Liver (tissue), 9 donors: Measurements from ENCODE around the gene ADAR. TPM values are rescaled to one million over a fixed set of nuclear protein-coding genes. Genes with fewer than 3 reads are reported as not detected.

Experiments
- DNase-seq: peaks from one replicate; pipeline ENCODE4 v3.0.0-alpha.2; 2017; ENCODE audit warnings: low spot score
- H3K27ac ChIP-seq, 2 donors: one replicate each; pipeline ENCODE4 v1.7.0; 2013; ENCODE audit warnings: inconsistent platforms in 2 of 2, low read length in 2 of 2, control low read depth in 1 of 2, low read depth in 1 of 2, mild to moderate bottlenecking in 1 of 2
- H3K27me3 ChIP-seq, 4 donors: one replicate each; pipeline versions ENCODE4 v1.6.1 to v1.7.0; 2013; ENCODE audit warnings: low read length in 3 of 4, inconsistent platforms in 1 of 4, mild to moderate bottlenecking in 1 of 4, moderate library complexity in 1 of 4; ENCODE audit not compliant: control insufficient read depth in 4 of 4, insufficient read depth in 4 of 4
- H3K36me3 ChIP-seq, 4 donors: one replicate each; pipeline versions ENCODE4 v1.6.1 to v1.7.0; 2013; ENCODE audit warnings: low read length in 3 of 4, mild to moderate bottlenecking in 3 of 4, low read depth in 1 of 4, moderate library complexity in 1 of 4; ENCODE audit not compliant: control insufficient read depth in 4 of 4, insufficient read depth in 3 of 4
- H3K4me1 ChIP-seq, 4 donors: one replicate each; pipeline versions ENCODE4 v1.6.1 to v1.7.0; 2013; ENCODE audit warnings: low read length in 3 of 4, mild to moderate bottlenecking in 3 of 4, moderate library complexity in 1 of 4; ENCODE audit not compliant: control insufficient read depth in 4 of 4, insufficient read depth in 4 of 4
- H3K4me3 ChIP-seq, 3 donors: one replicate each; pipeline versions ENCODE4 v1.6.1 to v1.7.0; 2013; ENCODE audit warnings: low read length in 3 of 3, control low read depth in 1 of 3, low read depth in 1 of 3, mild to moderate bottlenecking in 1 of 3
- H3K9ac ChIP-seq, 2 donors: one replicate each; pipeline ENCODE4 v1.7.0; 2013; ENCODE audit warnings: low read length in 2 of 2, mild to moderate bottlenecking in 2 of 2, moderate library complexity in 2 of 2, control low read depth in 1 of 2, low read depth in 1 of 2
- H3K9me3 ChIP-seq, 4 donors: one replicate each; pipeline versions ENCODE4 v1.6.1 to v1.7.0; 2013; ENCODE audit warnings: low read length in 3 of 4; ENCODE audit not compliant: control insufficient read depth in 4 of 4
- ATF3 ChIP-seq: IDR thresholded peaks from 2 replicates; pipeline ENCODE4 v1.6.1; 2016; ENCODE audit warnings: antibody characterized with exemption
- EGR1 ChIP-seq, 2 donors: IDR thresholded peaks; 2 replicates each; pipeline ENCODE4 v1.6.1; 2016 to 2018; ENCODE audit warnings: antibody characterized with exemption in 2 of 2, low read depth in 2 of 2
- FOXA1 ChIP-seq: IDR thresholded peaks from 2 replicates; pipeline ENCODE4 v1.6.1; 2016; ENCODE audit warnings: antibody characterized with exemption
- FOXA2 ChIP-seq: IDR thresholded peaks from 2 replicates; pipeline ENCODE4 v1.6.1; 2016; ENCODE audit warnings: antibody characterized with exemption
- GABPA ChIP-seq, 2 donors: IDR thresholded peaks in 1 of 2; conservative IDR thresholded peaks in 1 of 2; 2 replicates each; pipeline ENCODE4 v1.6.1; 2016; ENCODE audit warnings: antibody characterized with exemption in 2 of 2, mild to moderate bottlenecking in 1 of 2, moderate library complexity in 1 of 2
- HNF4A ChIP-seq, 2 donors: conservative IDR thresholded peaks; 2 replicates each; pipeline ENCODE4 v1.6.1; 2016; ENCODE audit warnings: antibody characterized with exemption in 2 of 2, mild to moderate bottlenecking in 2 of 2
- HNF4G ChIP-seq: IDR thresholded peaks from 2 replicates; pipeline ENCODE4 v1.6.1; 2016; ENCODE audit warnings: antibody characterized with exemption
- JUND ChIP-seq, 2 donors: IDR thresholded peaks; 2 replicates each; pipeline ENCODE4 v1.6.1; 2016; ENCODE audit warnings: antibody characterized with exemption in 2 of 2
- NR2F2 ChIP-seq: IDR thresholded peaks from 2 replicates; pipeline ENCODE4 v1.6.1; 2016; ENCODE audit warnings: antibody characterized with exemption
- RAD21 ChIP-seq, 2 donors: IDR thresholded peaks; 2 replicates each; pipeline ENCODE4 v1.6.1; 2016; ENCODE audit warnings: antibody characterized with exemption in 2 of 2, mild to moderate bottlenecking in 2 of 2
- RXRA ChIP-seq, 2 donors: IDR thresholded peaks; 2 replicates each; pipeline ENCODE4 v1.6.1; 2017 to 2018; ENCODE audit warnings: antibody characterized with exemption in 2 of 2, mild to moderate bottlenecking in 1 of 2
- SP1 ChIP-seq: IDR thresholded peaks from 2 replicates; pipeline ENCODE4 v1.6.1; 2018; ENCODE audit warnings: antibody characterized with exemption, mild to moderate bottlenecking
- TAF1 ChIP-seq: conservative IDR thresholded peaks from 2 replicates; pipeline ENCODE4 v1.6.1; 2016; ENCODE audit warnings: antibody characterized with exemption, mild to moderate bottlenecking
- YY1 ChIP-seq: IDR thresholded peaks from 2 replicates; pipeline ENCODE4 v1.6.1; 2016; ENCODE audit warnings: antibody characterized with exemption, mild to moderate bottlenecking
- ZBTB33 ChIP-seq: IDR thresholded peaks from 2 replicates; pipeline ENCODE4 v1.6.1; 2016; ENCODE audit warnings: antibody characterized with exemption
- WGBS: extraction: QIAGEN DNeasy Blood & Tissue Kit; methylation state at CpG from one replicate; pipeline ENCODE4 v1.1.7; 2013; 5-methylcytosine and 5-hydroxymethylcytosine counted together
- polyA plus RNA-seq, 2 donors: library from polyadenylated mRNA; stranded (reverse) in 1 of 2; unstranded in 1 of 2; fragments of 200-250 nt in 1 of 2; fragments of >200 nt in 1 of 2; fragmentation: Nextera tagmentation in 1 of 2; extraction: Ambion mirVana in 1 of 2; gene quantifications; one replicate each; pipeline versions ENCODE4 v1.2.1 to v1.2.3, GENCODE V29; 2013 to 2015
- total RNA-seq, 2 donors: library from RNA; depleted of rRNA; stranded (reverse); fragments of >200 nt; gene quantifications; one replicate each; pipeline ENCODE4 v1.2.3, GENCODE V29; 2014
- TF ChIP-seq, protein P1 (sequence below): IDR thresholded peaks from 2 replicates; pipeline ENCODE4 v1.6.1; 2016; ENCODE audit warnings: antibody characterized with exemption
- TF ChIP-seq, protein P2 (sequence below): fragments of 150-350 bp; IDR thresholded peaks from 2 replicates; pipeline ENCODE4 v1.5.1; 2017; ENCODE audit warnings: improper control_type of control experiment, low read depth, low read length; ENCODE audit not compliant: missing input control
- TF ChIP-seq, protein P3 (sequence below): IDR thresholded peaks from 2 replicates; pipeline ENCODE4 v1.6.1; 2016; ENCODE audit warnings: antibody characterized with exemption, mild to moderate bottlenecking
- donor health status: healthy.
- donor health status: healthy.
- donor health status: healthy.
- donor health status: healthy.
- donor health status: healthy.

Gene ADAR
- total and polyA plus RNA-seq, 4 donors, result 39.3 to 76.1 (median 51.1) TPM

GRCh38 chr1:154641534-154641933, 33.5 kb upstream of the ADAR start:
- Histone ChIP-seq H3K9me3 (peaks cover 0 to 1% (median 0%) of the 10 kb centered on the region in 4 donors), H3K4me3 (no peak overlapping the region), H3K4me1 (no peaks in the 10 kb centered on the region), H3K36me3 (no peaks in the 10 kb centered on the region), H3K27ac (no peak overlapping the region), H3K9ac (no peak overlapping the region), H3K27me3 (no peaks in the 10 kb centered on the region)
- WGBS, result 99% methylated on average over 1 of the region's 1 CpG
- no peak for DNase-seq
- TF ChIP-seq JUND (IDR thresholded peaks at IDR 0.05) (no peak), FOXA1 (no peak), FOXA2 (no peak)

DNA sequence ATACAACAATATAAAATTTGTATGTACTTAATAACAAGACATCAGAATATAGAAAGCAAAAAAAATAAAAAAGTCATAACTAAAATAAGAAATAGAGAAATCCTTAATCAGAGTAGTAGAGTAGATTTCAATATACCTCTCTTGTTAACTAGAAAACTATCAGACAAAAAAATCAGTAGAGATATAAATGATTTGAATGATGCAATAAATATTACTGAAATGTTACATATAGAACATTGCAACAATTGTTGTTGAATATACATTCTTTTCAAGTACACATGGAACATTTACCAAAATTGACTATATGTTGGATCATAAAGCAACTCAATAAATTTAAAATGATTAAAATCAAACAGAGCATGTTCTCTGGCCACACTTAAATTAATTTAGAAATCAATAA, 31.9 kb upstream of the ADAR start:
- Histone ChIP-seq H3K9ac (no peak overlapping the region), H3K36me3 (no peaks in the 10 kb centered on the region), H3K4me1 (no peaks in the 10 kb centered on the region), H3K27ac (no peak overlapping the region), H3K27me3 (peaks cover 0 to 3% (median 0%) of the 10 kb centered on the region in 4 donors), H3K9me3 (peaks cover 0 to 1% (median 0%) of the 10 kb centered on the region in 4 donors), H3K4me3 (no peak overlapping the region)
- TF ChIP-seq, protein P1, sequence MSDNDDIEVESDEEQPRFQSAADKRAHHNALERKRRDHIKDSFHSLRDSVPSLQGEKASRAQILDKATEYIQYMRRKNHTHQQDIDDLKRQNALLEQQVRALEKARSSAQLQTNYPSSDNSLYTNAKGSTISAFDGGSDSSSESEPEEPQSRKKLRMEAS, result no peak
- TF ChIP-seq, protein P2, sequence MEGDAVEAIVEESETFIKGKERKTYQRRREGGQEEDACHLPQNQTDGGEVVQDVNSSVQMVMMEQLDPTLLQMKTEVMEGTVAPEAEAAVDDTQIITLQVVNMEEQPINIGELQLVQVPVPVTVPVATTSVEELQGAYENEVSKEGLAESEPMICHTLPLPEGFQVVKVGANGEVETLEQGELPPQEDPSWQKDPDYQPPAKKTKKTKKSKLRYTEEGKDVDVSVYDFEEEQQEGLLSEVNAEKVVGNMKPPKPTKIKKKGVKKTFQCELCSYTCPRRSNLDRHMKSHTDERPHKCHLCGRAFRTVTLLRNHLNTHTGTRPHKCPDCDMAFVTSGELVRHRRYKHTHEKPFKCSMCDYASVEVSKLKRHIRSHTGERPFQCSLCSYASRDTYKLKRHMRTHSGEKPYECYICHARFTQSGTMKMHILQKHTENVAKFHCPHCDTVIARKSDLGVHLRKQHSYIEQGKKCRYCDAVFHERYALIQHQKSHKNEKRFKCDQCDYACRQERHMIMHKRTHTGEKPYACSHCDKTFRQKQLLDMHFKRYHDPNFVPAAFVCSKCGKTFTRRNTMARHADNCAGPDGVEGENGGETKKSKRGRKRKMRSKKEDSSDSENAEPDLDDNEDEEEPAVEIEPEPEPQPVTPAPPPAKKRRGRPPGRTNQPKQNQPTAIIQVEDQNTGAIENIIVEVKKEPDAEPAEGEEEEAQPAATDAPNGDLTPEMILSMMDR, result no peak
- no peak for TF ChIP-seq RAD21 (IDR thresholded peaks at IDR 0.05)
- TF ChIP-seq SP1, result no peak
- TF ChIP-seq GABPA (IDR thresholded peaks at IDR 0.05 in 1 of 2, conservative IDR thresholded peaks at IDR 0.05 in 1 of 2), result no peak
- TF ChIP-seq RXRA (IDR thresholded peaks at IDR 0.05), result no peak
- no peak for TF ChIP-seq FOXA1
- TF ChIP-seq YY1, result no peak
- TF ChIP-seq FOXA2, result no peak
- no peak for TF ChIP-seq HNF4G
- TF ChIP-seq NR2F2, result no peak
- no peak for TF ChIP-seq ZBTB33
- no peak for TF ChIP-seq JUND (IDR thresholded peaks at IDR 0.05)
- TF ChIP-seq ATF3, result no peak
- no peak for TF ChIP-seq EGR1 (IDR thresholded peaks at IDR 0.05; ENCODE audit: low read depth in 2 of 2)
- TF ChIP-seq, protein P3, sequence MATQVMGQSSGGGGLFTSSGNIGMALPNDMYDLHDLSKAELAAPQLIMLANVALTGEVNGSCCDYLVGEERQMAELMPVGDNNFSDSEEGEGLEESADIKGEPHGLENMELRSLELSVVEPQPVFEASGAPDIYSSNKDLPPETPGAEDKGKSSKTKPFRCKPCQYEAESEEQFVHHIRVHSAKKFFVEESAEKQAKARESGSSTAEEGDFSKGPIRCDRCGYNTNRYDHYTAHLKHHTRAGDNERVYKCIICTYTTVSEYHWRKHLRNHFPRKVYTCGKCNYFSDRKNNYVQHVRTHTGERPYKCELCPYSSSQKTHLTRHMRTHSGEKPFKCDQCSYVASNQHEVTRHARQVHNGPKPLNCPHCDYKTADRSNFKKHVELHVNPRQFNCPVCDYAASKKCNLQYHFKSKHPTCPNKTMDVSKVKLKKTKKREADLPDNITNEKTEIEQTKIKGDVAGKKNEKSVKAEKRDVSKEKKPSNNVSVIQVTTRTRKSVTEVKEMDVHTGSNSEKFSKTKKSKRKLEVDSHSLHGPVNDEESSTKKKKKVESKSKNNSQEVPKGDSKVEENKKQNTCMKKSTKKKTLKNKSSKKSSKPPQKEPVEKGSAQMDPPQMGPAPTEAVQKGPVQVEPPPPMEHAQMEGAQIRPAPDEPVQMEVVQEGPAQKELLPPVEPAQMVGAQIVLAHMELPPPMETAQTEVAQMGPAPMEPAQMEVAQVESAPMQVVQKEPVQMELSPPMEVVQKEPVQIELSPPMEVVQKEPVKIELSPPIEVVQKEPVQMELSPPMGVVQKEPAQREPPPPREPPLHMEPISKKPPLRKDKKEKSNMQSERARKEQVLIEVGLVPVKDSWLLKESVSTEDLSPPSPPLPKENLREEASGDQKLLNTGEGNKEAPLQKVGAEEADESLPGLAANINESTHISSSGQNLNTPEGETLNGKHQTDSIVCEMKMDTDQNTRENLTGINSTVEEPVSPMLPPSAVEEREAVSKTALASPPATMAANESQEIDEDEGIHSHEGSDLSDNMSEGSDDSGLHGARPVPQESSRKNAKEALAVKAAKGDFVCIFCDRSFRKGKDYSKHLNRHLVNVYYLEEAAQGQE, result no peak
- TF ChIP-seq TAF1, result no peak
- TF ChIP-seq HNF4A (conservative IDR thresholded peaks at IDR 0.05), result no peak
- DNase-seq, result no peak
